ENCODE data around the gene GRM5. TPM values are rescaled to one million over a fixed set of nuclear protein-coding genes. Genes with fewer than 3 reads are reported as not detected.
A peak's percentile ranks its signal among the peaks of the same experiment; 100 is the strongest.
"Not testable (repeated sequence)": the region's sequence is repeated elsewhere in the genome, so short reads cannot be mapped to it uniquely, and the experiment has no call there.

The GRM5 gene
- total RNA-seq, 2 donors from 2014 or later: 0.33 TPM; not detected in 1

DNA sequence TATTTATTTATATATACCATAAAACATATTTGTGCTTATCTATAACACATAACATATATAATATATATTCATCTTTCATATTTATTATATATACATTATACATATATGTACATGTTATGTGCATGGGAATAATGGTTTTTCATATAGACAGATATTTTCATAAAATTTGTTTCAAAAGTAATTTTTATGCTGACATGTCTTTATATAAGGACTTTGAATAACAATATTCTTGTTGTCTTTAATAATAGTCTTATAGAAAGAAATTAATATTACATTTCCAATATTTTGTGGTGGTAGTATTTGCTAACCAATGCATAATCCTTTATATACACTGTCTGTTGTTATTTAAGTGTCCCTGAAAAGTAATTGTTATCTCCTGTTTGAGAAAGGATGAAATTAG lies 49.6 kb downstream of the GRM5 start:
- no peaks in the 10 kb centered on the region for H3K9me3 ChIP-seq
- intact Hi-C loops (cut with DNase I): no loop called here
- H3K36me3 ChIP-seq (replicated peaks in 1 of 2; ENCODE audit: insufficient read depth in 1 of 2, low read depth in 2 of 2): no peaks in the 10 kb centered on the region
- H3K27me3 ChIP-seq: no peaks in the 10 kb centered on the region
- H3K4me3 ChIP-seq: no peak overlapping the region
- no peak for TF ChIP-seq POLR2A (IDR thresholded peaks at IDR 0.05)
- TF ChIP-seq CTCF (IDR thresholded peaks at IDR 0.05): no peak
- H3K4me1 ChIP-seq: peaks cover 9% of the 10 kb centered on the region
- no peak overlapping the region for H3K27ac ChIP-seq
- no peak for ATAC-seq
- DNase-seq: no peak

DNA sequence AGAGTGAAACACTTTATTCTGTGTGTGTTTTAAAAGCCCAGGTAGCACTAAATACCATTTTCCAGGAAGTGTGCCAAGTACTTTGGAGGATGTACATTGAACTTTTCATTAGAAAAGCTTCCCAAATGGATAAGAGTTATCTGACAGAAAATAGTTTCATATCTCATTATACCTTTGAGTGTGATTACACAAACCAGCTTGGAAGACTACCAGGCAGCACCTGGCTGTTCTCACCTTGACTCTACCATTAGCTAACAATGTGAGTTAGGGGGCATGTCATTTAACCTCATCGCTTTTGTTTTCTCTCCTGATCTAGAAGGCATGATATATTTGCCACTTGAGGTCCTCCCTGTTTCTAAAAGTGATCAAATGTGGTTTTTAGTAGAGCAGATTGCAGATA lies 50.2 kb downstream of the GRM5 start:
- no peak overlapping the region for H3K27ac ChIP-seq
- intact Hi-C loops (cut with DNase I): no loop called here
- TF ChIP-seq POLR2A (IDR thresholded peaks at IDR 0.05): no peak
- no peak for TF ChIP-seq CTCF (IDR thresholded peaks at IDR 0.05)
- no peak overlapping the region for H3K4me3 ChIP-seq
- no peaks in the 10 kb centered on the region for H3K27me3 ChIP-seq
- no peaks in the 10 kb centered on the region for H3K9me3 ChIP-seq
- no peaks in the 10 kb centered on the region for H3K36me3 ChIP-seq (replicated peaks in 1 of 2; ENCODE audit: insufficient read depth in 1 of 2, low read depth in 2 of 2)
- ATAC-seq (peak; percentile 48), DNase-seq (peak; percentile 28 to 71 (median 42))
- H3K4me1 ChIP-seq: peaks cover 9% of the 10 kb centered on the region
- WGBS, 2 donors: 0 to 17% methylated on average over 1 of the region's 1 CpG

- intact Hi-C loops (cut with DNase I); ATAC-seq; H3K4me3 ChIP-seq; H3K27me3 ChIP-seq; H3K4me1 ChIP-seq; DNase-seq; H3K27ac ChIP-seq; H3K36me3 ChIP-seq (replicated peaks in 1 of 2; ENCODE audit: insufficient read depth in 1 of 2, low read depth in 2 of 2); H3K9me3 ChIP-seq: not testable (repeated sequence)
Measured at GRCh38 chr11:89000852-89001251, 64.9 kb downstream of the GRM5 start.

GRCh38 chr11:88979641-88980040 lies 86.1 kb downstream of the GRM5 start:
- no peak for ATAC-seq
- no peak overlapping the region for H3K27ac ChIP-seq
- WGBS, 2 donors: 29 to 35% methylated on average over 2 of the region's 2 CpGs
- no peak for DNase-seq
- no peak overlapping the region for H3K4me3 ChIP-seq
- H3K27me3 ChIP-seq: no peaks in the 10 kb centered on the region
- intact Hi-C loops (cut with DNase I): no loop called here
- no peaks in the 10 kb centered on the region for H3K4me1 ChIP-seq
- TF ChIP-seq CTCF (IDR thresholded peaks at IDR 0.05) (no peak), POLR2A (IDR thresholded peaks at IDR 0.05) (no peak)
- no peaks in the 10 kb centered on the region for H3K36me3 ChIP-seq (replicated peaks in 1 of 2; ENCODE audit: insufficient read depth in 1 of 2, low read depth in 2 of 2)
- H3K9me3 ChIP-seq: no peaks in the 10 kb centered on the region

DNA sequence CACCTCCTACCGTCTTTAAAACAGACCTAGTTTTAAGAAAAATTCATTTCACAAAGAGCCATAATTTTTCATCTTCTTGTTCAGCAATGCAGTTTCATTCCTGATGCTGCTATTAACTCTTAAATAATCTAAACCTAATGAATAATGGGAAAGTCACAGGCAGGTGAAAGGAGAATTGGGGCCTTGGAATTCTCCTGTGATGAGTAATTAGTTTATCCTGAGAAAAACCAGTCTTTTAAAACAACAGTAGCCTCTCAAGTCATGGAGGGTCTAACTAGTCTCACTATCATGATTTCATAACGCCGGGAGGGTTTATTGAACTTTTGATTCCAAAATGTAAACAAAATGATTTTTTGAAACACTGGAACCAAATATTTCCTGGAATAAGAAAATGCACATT lies 86.8 kb downstream of the GRM5 start:
- intact Hi-C loops (cut with DNase I); H3K27ac ChIP-seq; H3K4me1 ChIP-seq: not testable (repeated sequence)

GRCh38 chr11:88975441-88975840 lies 90.3 kb downstream of the GRM5 start:
- H3K9me3 ChIP-seq; H3K4me1 ChIP-seq; DNase-seq; H3K36me3 ChIP-seq (replicated peaks in 1 of 2; ENCODE audit: insufficient read depth in 1 of 2, low read depth in 2 of 2); H3K4me3 ChIP-seq; H3K27me3 ChIP-seq; ATAC-seq; H3K27ac ChIP-seq; intact Hi-C loops (cut with DNase I): not testable (repeated sequence)

More for the DNA sequence above, 86.8 kb downstream of the GRM5 start:
- not testable (repeated sequence) for H3K27me3 ChIP-seq; ATAC-seq; DNase-seq; H3K36me3 ChIP-seq (replicated peaks in 1 of 2; ENCODE audit: insufficient read depth in 1 of 2, low read depth in 2 of 2); H3K9me3 ChIP-seq; H3K4me3 ChIP-seq
- 35 to 43% methylated on average over 3 of the region's 3 CpGs for WGBS, 2 donors
